ENCODE results near the gene GTPBP6. TPM values are rescaled to one million over a fixed set of nuclear protein-coding genes. Genes with fewer than 3 reads are reported as not detected.
"Not testable (repeated sequence)": the region's sequence is repeated elsewhere in the genome, so short reads cannot be mapped to it uniquely, and the experiment has no call there.

Gene GTPBP6
- total and polyA plus RNA-seq, 2 experiments from 2014 or later, result 40.7 to 69.2 TPM

DNA sequence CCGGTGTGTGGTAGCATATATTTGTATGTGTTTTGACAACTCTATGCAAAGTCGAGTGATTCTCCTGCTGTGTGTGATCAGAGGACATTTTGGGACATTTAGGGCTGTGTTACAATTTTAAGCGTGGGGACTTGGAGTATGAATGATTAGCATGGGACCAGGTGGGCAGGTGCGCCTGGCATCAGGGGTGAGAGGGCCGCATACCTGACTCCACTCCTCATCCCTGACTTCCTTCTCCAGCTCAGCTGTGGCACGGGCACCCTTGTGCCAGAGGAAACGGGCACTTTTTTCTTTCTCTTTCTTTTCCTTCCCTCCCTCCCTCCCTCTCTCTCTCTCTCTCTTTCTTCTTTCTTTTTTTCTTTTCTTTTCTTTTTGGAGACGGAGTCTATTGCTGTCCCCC is 53.1 kb downstream of the GTPBP6 start:
- no peaks in the 10 kb centered on the region for H3K27me3 ChIP-seq
- TF ChIP-seq EZH2 (IDR thresholded peaks at IDR 0.05; ENCODE audit: borderline replicate concordance) (no peak), EZH2phosphoT487 (IDR thresholded peaks at IDR 0.05; ENCODE audit: low read depth, severe bottlenecking, unreplicated experiment) (no peak)
- H4K20me1 ChIP-seq (ENCODE audit: insufficient read depth, poor library complexity, severe bottlenecking), result no peaks in the 10 kb centered on the region
- H3K9me2 ChIP-seq (replicated peaks; ENCODE audit: insufficient read depth), result no peaks in the 10 kb centered on the region
- H2AFZ ChIP-seq, result no peak overlapping the region
- H3K4me1 ChIP-seq (ENCODE audit: insufficient read depth), result peaks cover 22% of the 10 kb centered on the region
- H3K36me3 ChIP-seq (replicated peaks; ENCODE audit: insufficient read depth, low read depth), result no peaks in the 10 kb centered on the region
- 98% methylated on average over 6 of the region's 8 CpGs for WGBS (ENCODE audit: low lambda C conversion rate, missing lambda C conversion rate)
- H3K4me3 ChIP-seq, result no peak overlapping the region
- H3K27ac ChIP-seq, result no peak overlapping the region
- no peak for DNase-seq (ENCODE audit: low spot score)
- H3K79me2 ChIP-seq, result no peaks in the 10 kb centered on the region
- H3K9me3 ChIP-seq (ENCODE audit: low read depth), result no peaks in the 10 kb centered on the region
- H3K4me2 ChIP-seq, result no peak overlapping the region

DNA sequence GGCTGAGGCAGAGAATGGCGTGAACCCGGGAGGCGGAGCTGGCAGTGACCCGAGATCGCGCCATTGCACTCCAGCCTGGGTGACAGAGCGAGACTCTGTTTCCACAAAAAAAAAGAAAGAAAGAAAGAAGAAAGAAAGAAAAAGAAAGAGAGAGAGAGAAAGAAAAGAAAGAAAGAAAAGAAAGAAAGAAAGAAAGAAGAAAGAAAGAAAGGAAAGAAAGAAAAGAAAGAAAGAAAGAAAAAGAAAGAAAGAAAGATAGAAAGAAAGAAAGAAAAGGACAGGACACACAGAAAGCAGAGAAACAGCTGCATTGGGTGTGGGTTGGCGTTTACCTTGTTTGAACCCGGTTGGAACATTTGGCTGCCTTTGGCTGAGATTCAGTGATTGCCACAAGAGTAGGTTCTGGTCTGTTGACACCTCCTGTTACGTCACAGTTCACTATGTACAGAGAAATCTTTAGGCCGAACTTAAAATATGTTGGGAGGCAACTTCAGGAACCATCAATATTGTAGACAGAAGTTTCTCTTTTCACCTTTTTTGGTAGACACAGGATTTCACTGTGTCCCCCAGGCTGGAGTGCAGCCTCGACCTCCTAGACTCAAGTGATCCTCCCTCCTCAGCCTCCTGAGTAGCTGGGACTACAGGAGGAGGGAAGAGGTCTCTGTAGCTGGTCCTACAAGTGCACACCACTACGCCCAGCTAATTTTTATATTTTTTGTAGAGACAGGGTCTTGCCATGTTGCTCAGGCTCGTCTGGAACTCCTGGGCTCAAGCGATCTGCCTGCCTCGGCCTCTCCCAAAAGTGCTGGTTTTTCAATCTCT is 53.8 kb downstream of the GTPBP6 start:
- Histone ChIP-seq H2AFZ (no peak overlapping the region), H3K9me3 (ENCODE audit: low read depth) (no peaks in the 10 kb centered on the region), H3K27ac (no peak overlapping the region), H3K4me1 (ENCODE audit: insufficient read depth) (peaks cover 25% of the 10 kb centered on the region), H3K79me2 (no peaks in the 10 kb centered on the region), H3K4me3 (no peak overlapping the region), H4K20me1 (ENCODE audit: insufficient read depth, poor library complexity, severe bottlenecking) (no peaks in the 10 kb centered on the region), H3K4me2 (no peak overlapping the region), H3K27me3 (no peaks in the 10 kb centered on the region), H3K9me2 (replicated peaks; ENCODE audit: insufficient read depth) (no peaks in the 10 kb centered on the region), H3K36me3 (replicated peaks; ENCODE audit: insufficient read depth, low read depth) (no peaks in the 10 kb centered on the region)
- no peak for TF ChIP-seq EZH2phosphoT487 (IDR thresholded peaks at IDR 0.05; ENCODE audit: low read depth, severe bottlenecking, unreplicated experiment)
- no peak for TF ChIP-seq EZH2 (IDR thresholded peaks at IDR 0.05; ENCODE audit: borderline replicate concordance)
- TF ChIP-seq CTCF (IDR thresholded peaks at IDR 0.05; ENCODE audit: poor library complexity), result no peak
- WGBS (ENCODE audit: low lambda C conversion rate, missing lambda C conversion rate), result 86% methylated on average over 16 of the region's 16 CpGs
- DNase-seq (ENCODE audit: low spot score), result peak; percentile 49

DNA sequence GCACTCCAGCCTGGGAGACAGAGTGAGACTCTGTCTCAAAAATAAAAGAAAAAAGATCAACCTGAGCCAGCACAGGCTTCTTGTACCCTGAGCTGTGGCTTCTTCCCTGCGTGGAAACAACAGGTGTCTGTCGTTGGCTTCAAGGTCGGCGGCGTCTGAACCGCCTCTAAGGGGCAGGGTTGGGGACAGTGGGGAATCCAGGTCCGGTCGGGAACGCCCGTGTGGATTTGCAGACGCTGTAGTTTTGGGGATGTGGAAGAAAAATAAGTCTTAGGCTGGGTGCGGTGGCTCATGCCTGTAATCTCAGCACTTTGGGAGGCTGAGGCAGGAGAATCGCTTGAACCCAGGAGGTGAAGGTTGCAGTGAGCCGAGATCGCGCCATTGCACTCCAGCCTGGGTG is 54.6 kb downstream of the GTPBP6 start:
- not testable (repeated sequence) for H3K27me3 ChIP-seq; H2AFZ ChIP-seq; H3K27ac ChIP-seq; H3K9me2 ChIP-seq (replicated peaks; ENCODE audit: insufficient read depth); H3K4me2 ChIP-seq; DNase-seq (ENCODE audit: low spot score); H3K79me2 ChIP-seq; H3K4me3 ChIP-seq; H4K20me1 ChIP-seq (ENCODE audit: insufficient read depth, poor library complexity, severe bottlenecking); H3K9me3 ChIP-seq (ENCODE audit: low read depth); H3K36me3 ChIP-seq (replicated peaks; ENCODE audit: insufficient read depth, low read depth)
- 95% methylated on average over 16 of the region's 16 CpGs for WGBS (ENCODE audit: low lambda C conversion rate, missing lambda C conversion rate)
- peaks cover 26% of the 10 kb centered on the region for H3K4me1 ChIP-seq (ENCODE audit: insufficient read depth)

- Histone ChIP-seq H3K9me2 (replicated peaks; ENCODE audit: insufficient read depth) (no peaks in the 10 kb centered on the region), H3K79me2 (no peaks in the 10 kb centered on the region), H3K27ac (peak overlapping the region; percentile 81), H3K4me2 (peak overlapping the region; percentile 57), H3K9me3 (ENCODE audit: low read depth) (no peaks in the 10 kb centered on the region), H3K36me3 (replicated peaks; ENCODE audit: insufficient read depth, low read depth) (no peaks in the 10 kb centered on the region), H4K20me1 (ENCODE audit: insufficient read depth, poor library complexity, severe bottlenecking) (no peaks in the 10 kb centered on the region), H3K27me3 (no peaks in the 10 kb centered on the region), H3K4me3 (no peak overlapping the region), H3K4me1 (ENCODE audit: insufficient read depth) (peaks cover 26% of the 10 kb centered on the region), H2AFZ (no peak overlapping the region)
- TF ChIP-seq EZH2 (IDR thresholded peaks at IDR 0.05; ENCODE audit: borderline replicate concordance) (no peak), CTCF (IDR thresholded peaks at IDR 0.05; ENCODE audit: poor library complexity) (no peak), EZH2phosphoT487 (IDR thresholded peaks at IDR 0.05; ENCODE audit: low read depth, severe bottlenecking, unreplicated experiment) (no peak)
- 66% methylated on average over 13 of the region's 13 CpGs for WGBS (ENCODE audit: low lambda C conversion rate, missing lambda C conversion rate)
- peak; percentile 41 for DNase-seq (ENCODE audit: low spot score)
Observed at GRCh38 chrX:262381-262909, 56.2 kb downstream of the GTPBP6 start.

All from hepatocyte (in vitro differentiated cells).